ENCODE data around the gene OR1D5.

GRCh38 chr17:3038941-3039340 is 24.5 kb downstream of the OR1D5 start:
- TF ChIP-seq POLR2A (IDR thresholded peaks at IDR 0.05) (no peak), CTCF (IDR thresholded peaks at IDR 0.05) (no peak)
